GM10266 (cell line): Measurements from ENCODE around the gene RBM33.

Source experiments
- DNase-seq: peaks from one replicate; pipeline ENCODE4 v3.0.0; 2012; ENCODE audit errors: extremely low spot score
- TF ChIP-seq, protein P1 (sequence below): IDR thresholded peaks from 2 replicates; pipeline ENCODE4 v1.5.1; 2012; ENCODE audit warnings: mild to moderate bottlenecking, low read depth; ENCODE audit not compliant: control insufficient read depth, insufficient read depth; ENCODE audit errors: missing control alignments

RBM33 gene

DNA sequence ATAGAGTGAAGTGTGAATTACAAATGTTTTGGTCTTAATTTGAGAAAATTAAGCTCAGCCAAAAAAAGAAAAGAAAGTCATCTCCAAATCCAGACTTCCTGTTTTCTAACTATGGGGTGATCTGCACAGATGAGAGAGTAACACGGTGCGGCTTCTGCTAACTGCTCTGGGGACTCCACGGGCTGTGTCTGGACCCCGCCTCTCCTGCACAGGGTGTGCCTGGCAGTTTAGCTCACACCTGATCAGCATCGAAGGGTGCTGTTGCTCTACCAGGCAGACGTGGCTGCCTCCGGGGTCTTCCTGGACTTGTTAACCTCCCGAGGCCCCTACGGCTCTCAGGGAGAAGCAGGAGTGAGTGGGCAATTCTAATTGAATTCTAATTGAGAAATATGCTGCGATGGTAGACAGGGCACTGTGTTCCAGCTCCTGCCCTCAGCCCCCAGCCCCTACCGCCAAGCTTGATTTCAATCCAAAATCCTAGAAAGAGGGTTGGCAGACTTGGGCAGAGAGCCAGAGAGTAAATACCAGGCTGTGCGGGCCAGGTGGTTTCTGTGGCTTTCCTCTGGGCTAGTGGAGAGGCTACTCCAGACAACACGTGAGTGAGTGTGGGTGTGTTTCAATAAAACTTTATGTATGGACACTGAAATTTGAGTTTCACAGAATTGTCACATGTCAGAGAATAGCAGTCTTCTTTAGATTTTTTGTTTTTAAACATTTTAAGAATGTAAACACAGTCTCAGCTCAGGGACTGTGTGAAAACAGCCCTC lies 154.4 kb downstream of the RBM33 start:
- DNase-seq, result no peak

DNA sequence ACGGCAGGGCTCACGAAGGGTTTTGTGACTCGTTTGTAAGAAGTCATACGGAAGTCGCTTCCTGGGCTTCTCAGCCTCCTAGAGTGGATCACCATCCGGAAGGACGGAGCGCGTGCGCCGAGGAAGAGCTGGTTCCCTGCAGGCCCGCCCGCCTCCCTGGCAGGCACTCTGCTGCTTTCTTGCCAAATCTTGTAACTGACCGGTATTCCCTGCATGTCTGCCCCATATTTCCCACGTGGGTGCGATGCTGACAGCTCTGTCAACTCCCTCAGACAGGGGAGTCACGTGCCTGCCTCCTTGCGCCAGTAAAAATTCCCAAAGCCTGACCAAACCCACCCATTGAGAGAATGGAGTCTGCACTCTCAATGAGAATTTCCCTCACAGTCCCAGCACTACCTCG lies 155.1 kb downstream of the RBM33 start:
- DNase-seq, result no peak
- TF ChIP-seq, protein P1, sequence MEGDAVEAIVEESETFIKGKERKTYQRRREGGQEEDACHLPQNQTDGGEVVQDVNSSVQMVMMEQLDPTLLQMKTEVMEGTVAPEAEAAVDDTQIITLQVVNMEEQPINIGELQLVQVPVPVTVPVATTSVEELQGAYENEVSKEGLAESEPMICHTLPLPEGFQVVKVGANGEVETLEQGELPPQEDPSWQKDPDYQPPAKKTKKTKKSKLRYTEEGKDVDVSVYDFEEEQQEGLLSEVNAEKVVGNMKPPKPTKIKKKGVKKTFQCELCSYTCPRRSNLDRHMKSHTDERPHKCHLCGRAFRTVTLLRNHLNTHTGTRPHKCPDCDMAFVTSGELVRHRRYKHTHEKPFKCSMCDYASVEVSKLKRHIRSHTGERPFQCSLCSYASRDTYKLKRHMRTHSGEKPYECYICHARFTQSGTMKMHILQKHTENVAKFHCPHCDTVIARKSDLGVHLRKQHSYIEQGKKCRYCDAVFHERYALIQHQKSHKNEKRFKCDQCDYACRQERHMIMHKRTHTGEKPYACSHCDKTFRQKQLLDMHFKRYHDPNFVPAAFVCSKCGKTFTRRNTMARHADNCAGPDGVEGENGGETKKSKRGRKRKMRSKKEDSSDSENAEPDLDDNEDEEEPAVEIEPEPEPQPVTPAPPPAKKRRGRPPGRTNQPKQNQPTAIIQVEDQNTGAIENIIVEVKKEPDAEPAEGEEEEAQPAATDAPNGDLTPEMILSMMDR, result no peak

More for the DNA sequence above, 154.4 kb downstream of the RBM33 start:
- TF ChIP-seq, protein P1, result no peak

DNA sequence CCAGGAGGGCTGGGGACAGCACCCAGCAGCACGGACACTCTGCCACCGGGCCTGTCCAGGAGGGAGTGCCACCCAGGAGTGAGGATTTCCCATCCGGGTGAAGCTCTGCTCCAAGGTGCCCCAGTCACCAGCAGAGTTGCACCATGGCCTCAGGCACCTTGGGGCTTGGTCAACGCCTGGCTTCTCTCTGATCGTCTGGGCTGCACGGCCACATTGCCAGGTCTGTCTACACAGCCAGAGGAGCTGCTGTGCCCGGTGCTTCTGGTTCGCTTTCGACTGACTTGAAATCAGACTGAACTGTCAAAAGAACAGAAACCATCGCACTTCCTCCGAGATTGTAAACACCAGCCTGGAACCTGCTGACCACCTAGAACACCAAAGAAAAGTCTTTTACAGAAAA lies 155.8 kb downstream of the RBM33 start:
- TF ChIP-seq, protein P1, result no peak

DNA sequence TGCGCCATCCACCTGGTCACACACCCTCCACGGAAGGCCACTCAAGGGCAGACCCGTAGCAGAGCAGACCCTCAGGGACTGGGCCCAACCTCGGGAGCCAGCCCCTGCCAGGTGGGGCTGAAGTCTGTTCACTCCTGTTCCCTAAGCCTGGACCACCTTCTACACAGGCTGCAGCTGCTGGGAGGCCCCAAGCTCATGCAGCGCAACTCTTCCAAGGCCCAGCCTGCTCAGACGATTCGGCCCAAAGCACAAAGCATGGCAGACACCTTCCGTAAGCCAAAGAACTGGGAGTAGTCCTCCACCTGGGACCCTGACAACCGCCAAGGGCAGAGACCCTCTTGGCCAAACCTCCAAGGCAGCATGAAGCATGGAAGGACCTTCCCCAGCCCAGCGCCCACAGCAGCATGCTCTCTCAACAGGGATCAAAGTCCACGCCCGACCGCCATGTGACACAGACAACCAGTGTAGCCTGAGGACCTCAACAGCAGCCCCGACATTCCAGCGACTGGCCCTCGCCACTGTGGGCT lies 156.3 kb downstream of the RBM33 start:
- TF ChIP-seq, protein P1, result no peak
- DNase-seq, result no peak

More for the DNA sequence above, 155.8 kb downstream of the RBM33 start:
- no peak for DNase-seq

DNA sequence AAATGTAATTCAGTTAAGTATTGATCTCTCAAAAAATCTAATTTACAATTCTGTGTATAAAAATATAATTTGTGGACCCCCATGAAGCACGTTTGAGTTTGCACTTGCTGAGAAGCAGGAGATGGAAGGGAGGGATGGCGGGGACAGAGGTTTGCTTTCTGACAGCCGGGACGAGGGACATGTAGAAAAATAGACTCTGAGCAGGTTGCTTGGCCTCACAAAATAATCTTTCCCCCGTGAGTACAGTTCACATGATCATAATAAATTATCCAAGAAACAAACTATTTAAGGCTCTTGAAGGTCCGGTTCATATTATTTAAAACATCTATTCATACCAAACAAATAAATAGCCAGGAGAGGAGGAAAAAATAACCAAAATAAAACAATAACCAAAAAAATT lies 157.8 kb downstream of the RBM33 start:
- TF ChIP-seq, protein P1, result no peak
- DNase-seq, result no peak

DNA sequence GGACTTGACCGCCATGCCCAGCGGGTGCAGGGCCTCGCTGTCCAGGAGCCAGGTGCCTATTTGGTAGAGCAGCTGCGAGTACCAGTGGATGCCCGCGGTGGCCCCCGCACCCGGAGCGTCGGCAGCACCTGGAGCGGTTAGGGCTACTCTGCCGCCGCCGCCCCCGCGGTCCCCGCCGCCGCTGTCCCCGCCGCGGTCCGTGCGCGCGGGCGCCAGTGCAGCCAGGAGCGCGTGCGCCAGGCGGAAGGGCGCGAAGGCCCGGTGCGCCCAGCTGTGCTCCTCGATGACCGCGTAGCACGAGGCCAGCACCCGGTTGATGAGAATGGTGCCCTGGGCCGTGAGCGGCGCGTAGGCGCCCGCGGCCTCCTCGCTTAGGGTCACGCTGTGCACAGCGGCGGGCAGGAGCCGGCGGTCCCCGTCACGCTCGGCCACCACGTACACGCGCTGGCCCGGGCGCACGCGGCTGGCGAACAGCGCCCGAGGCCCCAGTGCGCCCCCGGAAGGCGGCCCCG lies 158.5 kb downstream of the RBM33 start:
- TF ChIP-seq, protein P1, result no peak
- DNase-seq, result no peak
